SK-N-SH (cell line): ENCODE results near the gene MMS19. TPM values are rescaled to one million over a fixed set of nuclear protein-coding genes. Genes with fewer than 3 reads are reported as not detected.

ENCODE experiments used
- CTCF ChIA-PET: fragments of 300-600, 350-600 bp; formaldehyde crosslinking; extraction: SDS; loops from one replicate; lab custom pipeline; 2021; lab: Yijun Ruan, JAX
- POLR2A ChIA-PET: fragments of 350-600 bp; sonication (Branson Sonifier 250); formaldehyde crosslinking; extraction: SDS; loops from one replicate; lab custom pipeline; 2020; ENCODE audit warnings: antibody characterized with exemption, inconsistent platforms; lab: Yijun Ruan, JAX
- DNase-seq: peaks from one replicate; pipeline ENCODE4 v3.0.0; 2012
- H2AFZ ChIP-seq: fragments of 200-600 bp; sonication (generic); 2 replicates; pipeline ENCODE4 v1.8.1; 2016; ENCODE audit warnings: antibody characterized with exemption, mild to moderate bottlenecking, low read depth
- H3F3A ChIP-seq: fragments of 200-600 bp; sonication (generic); replicated peaks from 2 replicates; pipeline ENCODE3; 2016; ENCODE audit warnings: antibody characterized with exemption, mild to moderate bottlenecking; ENCODE audit not compliant: insufficient read depth
- H3K27ac ChIP-seq, 2 experiments: fragments of 200-500 bp in 1 of 2; fragments of 200-600 bp in 1 of 2; sonication (Bioruptor generic) in 1 of 2; sonication (generic), shearing (Covaris generic) in 1 of 2; 2 replicates each; pipeline versions ENCODE4 v1.5.1 to v1.6.1; 2014 to 2016; ENCODE audit warnings: low read depth in 2 of 2, inconsistent platforms in 1 of 2, low read length in 1 of 2, mild to moderate bottlenecking in 1 of 2, mixed read lengths in 1 of 2
- H3K27me3 ChIP-seq: fragments of 200-600 bp; sonication (generic), shearing (Covaris generic); 2 replicates; pipeline ENCODE4 v1.6.1; 2016; ENCODE audit warnings: mixed run types; ENCODE audit not compliant: insufficient read depth
- H3K36me3 ChIP-seq, 2 experiments: fragments of 200-500 bp in 1 of 2; fragments of 200-600 bp in 1 of 2; sonication (Bioruptor generic) in 1 of 2; sonication (generic) in 1 of 2; replicated peaks in 1 of 2; 2 replicates each; pipeline versions ENCODE3 to v1.5.1; 2014 to 2016; ENCODE audit warnings: low read length in 1 of 2, mild to moderate bottlenecking in 1 of 2; ENCODE audit not compliant: insufficient read depth in 2 of 2, control insufficient read depth in 1 of 2
- H3K4me1 ChIP-seq, 2 experiments: fragments of 200-500 bp in 1 of 2; fragments of 200-600 bp in 1 of 2; sonication (Bioruptor generic) in 1 of 2; sonication (generic), shearing (Covaris generic) in 1 of 2; 2 replicates each; pipeline versions ENCODE4 v1.5.1 to v1.6.1; 2014 to 2016; ENCODE audit warnings: low read depth in 1 of 2, low read length in 1 of 2, mixed run types in 1 of 2; ENCODE audit not compliant: insufficient read depth in 2 of 2, control insufficient read depth in 1 of 2
- H3K4me2 ChIP-seq: fragments of 200-600 bp; sonication (generic), shearing (Covaris generic); 2 replicates; pipeline ENCODE4 v1.6.1; 2017; ENCODE audit warnings: mixed run types
- H3K4me3 ChIP-seq, 2 experiments: fragments of 200-500 bp in 1 of 2; fragments of 200-600 bp in 1 of 2; sonication (Bioruptor generic) in 1 of 2; sonication (generic), shearing (Covaris generic) in 1 of 2; 2 replicates each; pipeline versions ENCODE4 v1.5.1 to v1.8.1; 2014 to 2016; ENCODE audit warnings: low read depth in 2 of 2, inconsistent platforms in 1 of 2, low read length in 1 of 2, mild to moderate bottlenecking in 1 of 2, mixed read lengths in 1 of 2, moderate library complexity in 1 of 2
- H3K79me2 ChIP-seq: fragments of 200-600 bp; sonication (generic); 2 replicates; pipeline ENCODE4 v1.8.1; 2017; ENCODE audit warnings: mild to moderate bottlenecking; ENCODE audit not compliant: insufficient read depth
- H3K9ac ChIP-seq: fragments of 200-600 bp; sonication (generic); 2 replicates; pipeline ENCODE4 v1.6.1; 2017; ENCODE audit warnings: mixed run types
- H3K9me2 ChIP-seq: fragments of 200-600 bp; sonication (generic); 2 replicates; pipeline ENCODE4 v1.6.1; 2017; ENCODE audit warnings: mixed run types
- H3K9me3 ChIP-seq: fragments of 200-600 bp; sonication (generic); 2 replicates; pipeline ENCODE4 v1.6.1; 2017; ENCODE audit warnings: mixed run types, mild to moderate bottlenecking, moderate library complexity
- H4K20me1 ChIP-seq: fragments of 200-600 bp; sonication (generic); 2 replicates; pipeline ENCODE4 v1.6.1; 2017; ENCODE audit warnings: mild to moderate bottlenecking, mixed run types; ENCODE audit not compliant: insufficient read depth
- EP300 ChIP-seq, 2 experiments: IDR thresholded peaks; 2 replicates each; pipeline versions ENCODE4 v1.4.0 to v1.6.1; 2012; ENCODE audit warnings: borderline replicate concordance in 1 of 2, low read depth in 1 of 2, low read length in 1 of 2
- EZH2phosphoT487 ChIP-seq: fragments of 200-600 bp; sonication (generic); IDR thresholded peaks from 2 replicates; pipeline ENCODE4 v1.6.1; 2017; ENCODE audit warnings: low read depth, mixed run types, mild to moderate bottlenecking, antibody characterized with exemption, moderate library complexity, borderline replicate concordance
- FOSL2 ChIP-seq: IDR thresholded peaks from 2 replicates; pipeline ENCODE4 v1.4.0; 2012; ENCODE audit warnings: low read depth, mild to moderate bottlenecking, moderate library complexity, borderline replicate concordance
- FOXJ3 ChIP-seq: sonication (generic); formaldehyde crosslinking; IDR thresholded peaks from 2 replicates; pipeline ENCODE4 v1.5.1; 2020; ENCODE audit warnings: mild to moderate bottlenecking, missing genetic modification reagents
- FOXM1 ChIP-seq: IDR thresholded peaks from 2 replicates; pipeline ENCODE4 v1.4.0; 2012; ENCODE audit warnings: low read depth, mild to moderate bottlenecking
- MEF2A ChIP-seq: IDR thresholded peaks from 2 replicates; pipeline ENCODE4 v1.4.0; 2012; ENCODE audit warnings: low read depth, borderline replicate concordance
- NRF1 ChIP-seq: IDR thresholded peaks from 2 replicates; pipeline ENCODE4 v1.6.1; 2012; ENCODE audit warnings: low read depth, mild to moderate bottlenecking, low read length
- POLR2AphosphoS5 ChIP-seq: IDR thresholded peaks from 2 replicates; pipeline ENCODE4 v1.6.1; 2012; ENCODE audit warnings: low read depth, low read length
- RAD21 ChIP-seq: IDR thresholded peaks from 2 replicates; pipeline ENCODE4 v1.6.1; 2012; ENCODE audit warnings: mild to moderate bottlenecking, low read length
- RCOR1 ChIP-seq: fragments of 150-350 bp; IDR thresholded peaks from 2 replicates; pipeline ENCODE4 v1.6.1; 2017; ENCODE audit warnings: antibody characterized with exemption, low read length
- RXRA ChIP-seq: IDR thresholded peaks from 2 replicates; pipeline ENCODE4 v1.4.0; 2012; ENCODE audit warnings: low read depth, mild to moderate bottlenecking, borderline replicate concordance
- WGBS: methylation state at CpG from one replicate; pipeline ENCODE4 v1.1.6; 2017; ENCODE audit warnings: low lambda C conversion rate; 5-methylcytosine and 5-hydroxymethylcytosine counted together
- polyA plus RNA-seq, 3 experiments: library from polyadenylated mRNA; depleted of rRNA; stranded (reverse); fragments of >200 nt; gene quantifications; 2 replicates each; pipeline ENCODE4 v1.2.3, GENCODE V29; 2012
- TF ChIP-seq, protein P1 (sequence below): fragments of 150-350 bp; IDR thresholded peaks from 2 replicates; pipeline ENCODE4 v1.6.1; 2016; ENCODE audit warnings: mild to moderate bottlenecking, low read depth, low read length
- TF ChIP-seq, protein P2 (sequence below): fragments of 200-600 bp; sonication (generic); IDR thresholded peaks from 2 replicates; pipeline ENCODE4 v1.6.1; 2017; ENCODE audit warnings: antibody characterized with exemption, mild to moderate bottlenecking, moderate library complexity
- TF ChIP-seq, protein P3 (sequence below): IDR thresholded peaks from 2 replicates; pipeline ENCODE4 v1.4.0; 2012; ENCODE audit warnings: low read depth, borderline replicate concordance
- TF ChIP-seq, protein P4 (sequence below): IDR thresholded peaks from 2 replicates; pipeline ENCODE4 v1.6.1; 2012; ENCODE audit warnings: mild to moderate bottlenecking, low read depth, low read length, moderate library complexity
- TF ChIP-seq, protein P5 (sequence below): fragments of 150-350 bp; IDR thresholded peaks from 2 replicates; pipeline ENCODE4 v1.6.1; 2017; ENCODE audit warnings: antibody characterized with exemption, low read length, low read depth, borderline replicate concordance

Gene MMS19
- polyA plus RNA-seq, 1 of the 3 experiments (the other 2 are of a cell fraction) = 56.9 TPM

DNA sequence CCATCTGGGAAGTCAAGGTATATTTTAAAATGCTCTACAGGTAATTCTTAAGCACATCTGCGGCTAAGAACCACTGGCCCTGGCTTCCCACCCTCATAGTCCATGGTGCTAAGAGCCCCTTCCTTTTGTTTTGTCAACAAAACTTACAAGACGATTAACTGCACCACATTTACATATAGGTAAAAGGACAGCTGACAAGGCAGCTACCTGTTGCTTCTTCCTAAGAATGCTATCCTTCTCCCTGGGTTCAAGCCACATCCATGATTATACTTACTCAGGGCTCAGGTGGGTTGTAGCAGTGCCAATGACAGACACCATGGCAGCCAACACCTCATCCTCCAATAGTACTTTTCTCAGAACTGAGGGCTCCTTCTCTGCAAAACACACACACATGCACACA, 35.9 kb downstream of the MMS19 start:
- POLR2A ChIA-PET = interaction anchor here (1.8 kb wide), 1 partner anchor 91 kb away, joined by 4 read pairs; no protein-coding TSS in a partner anchor
- H3K27me3 ChIP-seq = no peaks in the 10 kb centered on the region
- CTCF ChIA-PET = interaction anchor here (0.7 to 8.7 kb wide), 9 partner anchors 10 to 150 kb away, joined by 3 to 132 read pairs (median 4); partner anchors contain the start of gene ANKRD2
- no peak overlapping the region for H3K4me2 ChIP-seq
- peaks cover 55 to 71% of the 10 kb centered on the region in 2 experiments for H3K36me3 ChIP-seq
- H3K4me3 ChIP-seq = no peak overlapping the region
- H3K79me2 ChIP-seq = no peaks in the 10 kb centered on the region
- H3K9me3 ChIP-seq = no peaks in the 10 kb centered on the region
- 0 out of 2 replicates have a peak, but pooled peaks cover 7% of the 10 kb centered on the region for H4K20me1 ChIP-seq
- 100% methylated on average over 2 of the region's 2 CpGs for WGBS
- H2AFZ ChIP-seq = no peak overlapping the region
- no peaks in the 10 kb centered on the region for H3K9me2 ChIP-seq
- no peak for TF ChIP-seq EZH2phosphoT487
- no peak for TF ChIP-seq RXRA
- TF ChIP-seq FOXM1 = no peak
- TF ChIP-seq, protein P1, sequence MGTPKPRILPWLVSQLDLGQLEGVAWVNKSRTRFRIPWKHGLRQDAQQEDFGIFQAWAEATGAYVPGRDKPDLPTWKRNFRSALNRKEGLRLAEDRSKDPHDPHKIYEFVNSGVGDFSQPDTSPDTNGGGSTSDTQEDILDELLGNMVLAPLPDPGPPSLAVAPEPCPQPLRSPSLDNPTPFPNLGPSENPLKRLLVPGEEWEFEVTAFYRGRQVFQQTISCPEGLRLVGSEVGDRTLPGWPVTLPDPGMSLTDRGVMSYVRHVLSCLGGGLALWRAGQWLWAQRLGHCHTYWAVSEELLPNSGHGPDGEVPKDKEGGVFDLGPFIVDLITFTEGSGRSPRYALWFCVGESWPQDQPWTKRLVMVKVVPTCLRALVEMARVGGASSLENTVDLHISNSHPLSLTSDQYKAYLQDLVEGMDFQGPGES = no peak
- no peak for TF ChIP-seq EP300 (IDR thresholded peaks at IDR 0.05; ENCODE audit: borderline replicate concordance in 1 of 2, low read depth in 1 of 2, low read length in 1 of 2)
- TF ChIP-seq, protein P2, sequence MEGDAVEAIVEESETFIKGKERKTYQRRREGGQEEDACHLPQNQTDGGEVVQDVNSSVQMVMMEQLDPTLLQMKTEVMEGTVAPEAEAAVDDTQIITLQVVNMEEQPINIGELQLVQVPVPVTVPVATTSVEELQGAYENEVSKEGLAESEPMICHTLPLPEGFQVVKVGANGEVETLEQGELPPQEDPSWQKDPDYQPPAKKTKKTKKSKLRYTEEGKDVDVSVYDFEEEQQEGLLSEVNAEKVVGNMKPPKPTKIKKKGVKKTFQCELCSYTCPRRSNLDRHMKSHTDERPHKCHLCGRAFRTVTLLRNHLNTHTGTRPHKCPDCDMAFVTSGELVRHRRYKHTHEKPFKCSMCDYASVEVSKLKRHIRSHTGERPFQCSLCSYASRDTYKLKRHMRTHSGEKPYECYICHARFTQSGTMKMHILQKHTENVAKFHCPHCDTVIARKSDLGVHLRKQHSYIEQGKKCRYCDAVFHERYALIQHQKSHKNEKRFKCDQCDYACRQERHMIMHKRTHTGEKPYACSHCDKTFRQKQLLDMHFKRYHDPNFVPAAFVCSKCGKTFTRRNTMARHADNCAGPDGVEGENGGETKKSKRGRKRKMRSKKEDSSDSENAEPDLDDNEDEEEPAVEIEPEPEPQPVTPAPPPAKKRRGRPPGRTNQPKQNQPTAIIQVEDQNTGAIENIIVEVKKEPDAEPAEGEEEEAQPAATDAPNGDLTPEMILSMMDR = no peak
- TF ChIP-seq RCOR1 = no peak
- no peak for TF ChIP-seq POLR2AphosphoS5
- no peak for TF ChIP-seq FOSL2
- TF ChIP-seq, protein P3, sequence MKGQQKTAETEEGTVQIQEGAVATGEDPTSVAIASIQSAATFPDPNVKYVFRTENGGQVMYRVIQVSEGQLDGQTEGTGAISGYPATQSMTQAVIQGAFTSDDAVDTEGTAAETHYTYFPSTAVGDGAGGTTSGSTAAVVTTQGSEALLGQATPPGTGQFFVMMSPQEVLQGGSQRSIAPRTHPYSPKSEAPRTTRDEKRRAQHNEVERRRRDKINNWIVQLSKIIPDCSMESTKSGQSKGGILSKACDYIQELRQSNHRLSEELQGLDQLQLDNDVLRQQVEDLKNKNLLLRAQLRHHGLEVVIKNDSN = no peak
- TF ChIP-seq, protein P4, sequence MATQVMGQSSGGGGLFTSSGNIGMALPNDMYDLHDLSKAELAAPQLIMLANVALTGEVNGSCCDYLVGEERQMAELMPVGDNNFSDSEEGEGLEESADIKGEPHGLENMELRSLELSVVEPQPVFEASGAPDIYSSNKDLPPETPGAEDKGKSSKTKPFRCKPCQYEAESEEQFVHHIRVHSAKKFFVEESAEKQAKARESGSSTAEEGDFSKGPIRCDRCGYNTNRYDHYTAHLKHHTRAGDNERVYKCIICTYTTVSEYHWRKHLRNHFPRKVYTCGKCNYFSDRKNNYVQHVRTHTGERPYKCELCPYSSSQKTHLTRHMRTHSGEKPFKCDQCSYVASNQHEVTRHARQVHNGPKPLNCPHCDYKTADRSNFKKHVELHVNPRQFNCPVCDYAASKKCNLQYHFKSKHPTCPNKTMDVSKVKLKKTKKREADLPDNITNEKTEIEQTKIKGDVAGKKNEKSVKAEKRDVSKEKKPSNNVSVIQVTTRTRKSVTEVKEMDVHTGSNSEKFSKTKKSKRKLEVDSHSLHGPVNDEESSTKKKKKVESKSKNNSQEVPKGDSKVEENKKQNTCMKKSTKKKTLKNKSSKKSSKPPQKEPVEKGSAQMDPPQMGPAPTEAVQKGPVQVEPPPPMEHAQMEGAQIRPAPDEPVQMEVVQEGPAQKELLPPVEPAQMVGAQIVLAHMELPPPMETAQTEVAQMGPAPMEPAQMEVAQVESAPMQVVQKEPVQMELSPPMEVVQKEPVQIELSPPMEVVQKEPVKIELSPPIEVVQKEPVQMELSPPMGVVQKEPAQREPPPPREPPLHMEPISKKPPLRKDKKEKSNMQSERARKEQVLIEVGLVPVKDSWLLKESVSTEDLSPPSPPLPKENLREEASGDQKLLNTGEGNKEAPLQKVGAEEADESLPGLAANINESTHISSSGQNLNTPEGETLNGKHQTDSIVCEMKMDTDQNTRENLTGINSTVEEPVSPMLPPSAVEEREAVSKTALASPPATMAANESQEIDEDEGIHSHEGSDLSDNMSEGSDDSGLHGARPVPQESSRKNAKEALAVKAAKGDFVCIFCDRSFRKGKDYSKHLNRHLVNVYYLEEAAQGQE = no peak
- no peak for TF ChIP-seq FOXJ3 (CRISPR knock-in tag)
- no peak for TF ChIP-seq NRF1
- TF ChIP-seq RAD21 = no peak
- TF ChIP-seq, protein P5, sequence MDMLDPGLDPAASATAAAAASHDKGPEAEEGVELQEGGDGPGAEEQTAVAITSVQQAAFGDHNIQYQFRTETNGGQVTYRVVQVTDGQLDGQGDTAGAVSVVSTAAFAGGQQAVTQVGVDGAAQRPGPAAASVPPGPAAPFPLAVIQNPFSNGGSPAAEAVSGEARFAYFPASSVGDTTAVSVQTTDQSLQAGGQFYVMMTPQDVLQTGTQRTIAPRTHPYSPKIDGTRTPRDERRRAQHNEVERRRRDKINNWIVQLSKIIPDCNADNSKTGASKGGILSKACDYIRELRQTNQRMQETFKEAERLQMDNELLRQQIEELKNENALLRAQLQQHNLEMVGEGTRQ = no peak
- no peak for TF ChIP-seq MEF2A
- TF ChIP-seq, all 33 proteins: peak for 0
- DNase-seq = no peak
- Histone ChIP-seq H3K9ac (no peak overlapping the region), H3F3A (peaks cover 24% of the 10 kb centered on the region), H3K27ac (no peak overlapping the region), H3K4me1 (peaks cover 0 to 4% of the 10 kb centered on the region in 2 experiments; a peak in 2 of 4 replicates)
